Activated CD4-positive, alpha-beta T cell treated with anti-CD3 and anti-CD28 coated beads for 4 hours (primary cell): ENCODE measurements around the gene EDNRA.

ENCODE experiments used
- DNase-seq, 2 donors: peaks; one replicate each; pipeline ENCODE4 v3.0.0-alpha.2; 2020

The EDNRA gene

DNA sequence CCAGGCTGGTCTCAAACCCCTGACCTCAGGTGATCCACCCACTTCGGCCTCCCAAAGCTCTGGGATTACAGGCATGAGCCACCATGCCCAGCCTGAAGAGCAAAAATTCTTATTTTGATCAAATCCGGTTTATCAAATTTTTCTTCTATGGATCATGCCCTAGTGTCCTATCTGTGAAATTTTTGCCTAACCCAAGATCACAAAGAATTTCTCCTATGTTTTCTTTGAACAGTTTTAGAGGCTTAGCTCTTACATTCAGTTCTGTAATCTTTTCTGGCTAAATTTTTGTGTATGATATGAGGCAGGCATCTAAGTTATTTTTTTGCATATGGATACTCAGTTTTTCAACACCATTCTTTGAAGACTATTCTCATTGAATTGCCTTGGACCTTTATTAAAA lies 27.4 kb downstream of the EDNRA start:
- no peak for DNase-seq

DNA sequence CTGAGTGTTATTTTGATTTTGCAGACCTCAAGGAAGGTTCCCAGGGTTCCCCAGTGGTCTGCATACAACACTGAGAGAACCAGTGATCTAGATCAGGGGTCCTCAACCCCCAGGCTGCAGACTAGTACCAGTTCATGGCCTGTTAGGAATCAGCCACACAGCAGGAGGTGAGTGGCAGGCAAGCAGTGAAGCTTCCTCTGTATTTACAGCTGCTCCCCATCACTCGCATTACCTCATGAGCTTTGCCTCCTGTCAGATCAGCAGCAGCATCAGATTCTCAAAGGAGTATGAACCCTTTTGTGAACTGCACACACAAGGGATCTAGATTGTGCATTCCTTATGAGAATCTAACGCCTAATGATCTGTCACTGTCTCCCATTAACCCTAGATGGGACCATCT lies 28.5 kb downstream of the EDNRA start:
- DNase-seq: no peak

DNA sequence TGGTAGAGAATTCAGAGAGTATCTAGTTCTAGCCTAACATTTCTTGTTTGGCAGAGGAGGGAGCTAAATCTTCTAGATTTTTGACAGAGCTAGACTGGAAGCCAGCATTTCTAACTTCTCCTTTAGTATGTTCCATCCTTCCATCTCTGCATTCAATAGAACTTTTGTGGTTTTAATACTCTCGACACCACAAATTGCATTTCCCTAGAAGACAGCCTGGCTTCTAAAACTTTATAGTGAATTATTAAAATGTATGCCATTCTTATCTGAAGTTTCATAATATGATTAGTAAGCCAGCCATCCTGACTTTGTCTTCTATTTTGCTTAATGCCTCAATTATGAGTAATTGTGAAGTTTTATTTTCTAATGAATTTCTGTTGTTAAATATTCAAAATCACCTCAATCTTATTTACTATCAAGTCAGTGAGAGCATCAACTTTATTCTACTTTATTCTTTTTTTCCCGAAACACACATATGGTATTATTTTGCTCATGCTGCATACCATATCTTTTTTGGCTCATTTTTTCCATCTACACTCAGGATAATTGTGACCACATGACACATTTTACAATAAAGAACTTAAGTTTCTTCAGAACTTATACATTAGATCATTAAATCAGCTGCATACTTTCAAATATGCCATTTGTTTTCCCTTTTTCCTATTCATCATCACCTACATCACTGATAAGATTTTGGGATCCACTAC lies 30.2 kb downstream of the EDNRA start:
- DNase-seq: no peak

DNA sequence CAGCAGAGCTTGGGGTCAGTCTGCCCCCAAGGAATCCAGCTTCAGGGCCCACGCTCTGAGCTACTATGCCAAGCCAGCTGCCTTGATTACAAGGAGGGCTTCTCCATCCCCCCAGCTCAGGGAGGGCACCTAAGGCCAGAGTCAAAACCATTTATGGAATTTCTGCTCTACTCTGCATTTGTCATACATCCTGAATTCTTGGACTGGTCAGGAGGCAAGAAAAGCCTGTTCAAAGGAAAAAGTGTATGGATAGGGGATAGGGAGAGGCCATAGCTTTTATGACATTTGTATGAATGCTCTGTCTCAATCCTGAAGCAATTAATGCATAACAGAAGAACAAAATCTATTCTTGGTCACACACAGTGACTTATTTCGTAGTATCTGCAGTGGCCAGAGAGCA lies 32.2 kb downstream of the EDNRA start:
- no peak for DNase-seq

DNA sequence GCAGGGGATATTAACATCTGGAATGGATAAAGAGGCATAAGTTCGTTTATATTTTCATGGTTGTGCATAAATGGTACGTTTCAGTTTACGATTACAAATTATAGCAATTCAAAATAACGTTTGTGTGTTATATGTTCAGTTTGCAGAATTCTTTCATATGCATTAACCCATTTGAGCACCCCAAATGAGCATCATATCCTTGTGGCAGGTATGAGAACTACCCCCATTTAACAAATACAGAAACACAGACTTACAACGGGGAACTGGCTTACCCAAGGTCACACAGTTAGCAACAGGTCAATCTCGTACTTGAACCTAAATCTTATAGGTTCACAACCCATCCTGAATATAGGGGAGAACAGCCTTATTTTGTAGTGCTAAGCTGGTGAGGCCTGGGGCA lies 33.1 kb downstream of the EDNRA start:
- DNase-seq: no peak

DNA sequence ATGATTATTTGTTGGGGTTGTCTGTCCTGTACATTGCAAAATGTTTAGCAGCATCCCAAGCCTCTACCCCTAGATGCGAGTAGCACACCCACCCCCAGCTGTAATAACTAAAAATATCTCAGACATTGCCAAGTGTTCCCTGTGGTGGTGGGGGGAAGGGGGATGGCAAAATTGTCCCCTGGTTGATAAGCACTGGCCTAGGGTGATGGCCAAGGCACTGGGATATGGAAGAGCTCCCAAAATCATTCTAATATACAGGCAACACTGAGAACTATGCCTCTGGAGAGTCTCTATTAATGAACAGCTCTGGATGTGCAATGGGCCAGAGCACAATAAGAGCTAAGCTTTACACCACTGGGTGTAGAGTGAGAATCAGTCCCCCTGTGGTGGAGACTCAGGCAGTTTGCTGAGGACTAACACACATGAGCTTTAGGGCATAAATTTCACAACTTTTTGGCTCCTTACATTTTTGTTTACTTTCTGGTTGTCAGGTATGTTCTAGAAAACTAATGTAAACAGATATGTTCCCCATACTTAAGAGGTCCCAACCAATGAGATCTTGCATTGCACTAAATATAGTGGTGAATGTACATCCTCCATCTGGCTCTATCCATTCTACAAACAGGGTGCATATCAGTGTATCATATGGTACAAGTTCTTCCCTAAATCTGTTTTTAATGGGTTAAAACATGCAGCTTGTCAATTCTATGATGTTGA lies 34.5 kb downstream of the EDNRA start:
- no peak for DNase-seq

DNA sequence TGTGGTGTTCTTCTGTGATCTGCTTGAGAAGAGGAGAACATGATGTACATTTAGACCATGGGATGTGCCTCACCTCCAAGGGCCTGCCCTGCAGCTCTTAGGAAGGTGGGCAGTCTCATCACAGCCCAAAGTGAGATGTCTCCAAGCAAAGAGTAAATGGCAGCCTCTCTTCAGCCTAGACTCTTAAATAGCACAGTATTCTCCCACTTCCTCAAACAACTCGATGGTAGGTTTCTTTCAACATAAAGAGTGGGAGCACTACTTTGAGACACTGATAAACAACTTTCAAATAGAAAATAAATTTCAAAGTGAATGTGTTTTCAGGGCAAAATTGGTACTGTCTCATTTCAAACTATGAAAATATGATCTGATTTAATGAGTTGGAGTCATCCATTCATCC lies 35.2 kb downstream of the EDNRA start:
- DNase-seq: no peak

DNA sequence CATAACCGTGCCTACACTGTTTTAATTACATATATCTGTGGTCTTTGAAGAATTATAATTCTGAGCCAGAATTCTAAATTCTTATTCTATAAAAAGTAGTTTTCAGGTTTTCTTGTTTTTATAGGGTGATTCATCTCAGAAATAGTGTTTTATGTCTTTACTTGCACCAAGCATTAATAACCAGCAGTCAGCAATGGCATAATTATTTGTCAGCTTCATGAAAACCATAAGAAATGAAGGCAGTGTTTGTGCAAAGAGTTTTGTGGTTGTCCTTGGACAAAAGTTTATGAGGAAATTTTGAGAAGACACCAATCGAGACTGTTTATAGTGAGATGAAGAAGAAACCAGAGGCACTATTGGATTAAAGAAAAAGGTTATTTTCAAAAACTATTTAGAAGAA lies 37.2 kb downstream of the EDNRA start:
- DNase-seq: no peak

DNA sequence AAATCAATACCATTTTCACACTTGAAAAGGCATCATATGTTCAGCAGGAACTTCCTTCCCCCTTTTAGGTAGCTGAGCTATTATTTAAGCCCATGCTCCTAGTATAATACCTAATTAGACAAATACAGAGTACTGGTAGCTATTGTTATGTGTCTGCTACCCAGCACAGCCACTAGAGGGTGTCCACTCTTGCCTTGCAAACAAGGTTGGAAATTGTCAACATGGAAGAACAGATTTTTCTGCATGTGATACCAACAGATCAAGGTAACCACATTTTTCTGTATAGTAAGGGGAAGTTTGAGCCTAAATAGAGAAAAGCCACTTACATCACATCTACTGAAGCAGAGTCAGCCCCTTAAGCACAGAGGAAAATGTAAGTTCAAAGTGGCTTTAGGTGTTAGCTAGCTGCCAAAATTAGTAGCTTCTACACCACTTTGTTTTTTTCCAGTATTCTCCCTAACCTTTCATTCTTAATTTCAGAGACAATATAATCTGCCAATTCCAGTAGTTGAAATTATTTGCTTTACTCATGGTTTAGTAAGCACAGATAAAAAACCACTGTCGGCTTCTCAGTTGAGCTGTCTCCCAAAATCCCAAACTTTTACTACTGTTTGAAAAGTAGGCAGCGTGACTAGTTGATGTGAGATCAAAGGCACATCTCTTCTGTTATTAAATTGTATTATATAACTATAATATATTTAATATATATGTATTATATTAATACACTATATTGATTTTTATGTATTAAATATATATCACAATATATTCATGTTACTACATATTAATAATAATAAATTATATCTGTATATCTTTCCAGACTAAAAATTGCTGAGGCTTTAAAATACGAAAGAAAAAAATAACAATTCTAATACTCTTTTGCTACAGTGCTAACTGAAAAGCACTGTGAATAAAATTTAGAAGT lies 38.2 kb downstream of the EDNRA start:
- DNase-seq: peak in 1 of 2 donors; percentile 26

DNA sequence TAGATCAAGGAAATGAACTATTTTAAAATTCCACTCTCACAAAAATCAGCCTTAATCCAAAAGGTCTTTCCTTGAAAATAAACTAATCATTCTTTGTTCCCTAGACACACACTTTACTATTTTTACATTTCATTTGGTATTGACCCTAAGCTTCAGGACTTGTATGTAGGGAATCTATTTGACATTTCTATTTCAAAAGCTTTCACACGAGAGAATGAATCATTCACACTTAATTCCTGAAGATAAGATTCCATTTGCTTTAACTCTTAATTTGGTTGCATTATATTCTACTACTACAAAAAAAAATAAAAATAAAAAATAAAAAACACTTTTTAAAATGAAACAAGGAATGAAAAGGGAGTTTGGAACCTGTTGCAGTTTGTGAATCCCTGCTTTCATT lies 43.7 kb downstream of the EDNRA start:
- DNase-seq: no peak

DNA sequence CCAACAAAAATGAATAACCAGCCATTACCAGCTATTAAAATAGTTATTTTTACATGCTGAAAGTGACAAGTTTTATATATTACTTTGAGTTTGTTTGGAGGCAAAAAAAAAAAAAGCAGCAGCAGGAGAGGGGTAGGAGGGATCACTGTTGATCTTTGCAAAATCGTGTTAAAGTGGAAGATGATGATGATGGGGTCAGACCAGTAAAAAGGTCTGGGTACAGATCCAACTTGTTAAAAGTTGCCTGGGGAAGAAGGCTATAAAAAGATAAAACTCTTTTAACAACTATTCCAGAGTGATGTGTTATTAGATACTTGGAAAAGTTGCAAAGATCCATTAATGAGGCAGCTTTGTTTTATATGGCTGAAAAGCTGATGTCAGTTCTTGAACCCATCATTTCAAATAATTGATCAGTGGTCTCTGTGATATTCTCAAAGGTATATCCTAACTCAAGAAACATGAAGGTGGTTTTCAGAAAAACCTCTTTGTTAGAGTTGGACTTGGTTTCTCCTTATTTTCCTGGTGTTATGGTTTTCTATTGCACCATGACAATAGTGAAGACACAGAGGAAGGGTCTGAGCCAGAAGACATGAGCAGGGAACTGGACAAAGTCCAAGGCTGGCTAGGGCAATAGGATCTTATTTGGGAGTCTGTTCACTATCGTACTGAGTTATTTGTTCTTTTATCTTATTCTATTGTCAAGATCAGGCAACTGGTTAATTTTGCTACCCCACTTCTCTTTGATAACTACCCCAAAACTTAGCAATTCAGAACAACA lies 44.8 kb downstream of the EDNRA start:
- DNase-seq: no peak

DNA sequence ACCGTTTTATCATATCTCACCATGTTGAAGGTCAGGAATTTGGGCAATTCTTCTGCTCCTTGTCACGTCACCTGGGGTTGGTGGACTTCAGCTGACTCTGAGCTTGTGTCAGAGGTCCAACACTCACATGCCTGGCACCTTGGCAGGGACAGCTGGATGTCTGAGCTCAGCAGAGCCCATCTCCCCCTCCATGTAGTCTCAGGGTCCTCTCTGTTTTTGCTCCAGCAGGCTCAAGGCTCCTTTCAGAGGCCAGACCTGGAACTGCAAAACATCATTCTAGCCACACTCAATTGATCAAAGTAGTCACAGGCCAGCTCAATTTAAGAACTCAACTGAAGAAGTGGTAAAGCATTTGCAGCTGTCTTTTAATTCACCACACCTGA lies 45.4 kb downstream of the EDNRA start:
- DNase-seq: no peak

DNA sequence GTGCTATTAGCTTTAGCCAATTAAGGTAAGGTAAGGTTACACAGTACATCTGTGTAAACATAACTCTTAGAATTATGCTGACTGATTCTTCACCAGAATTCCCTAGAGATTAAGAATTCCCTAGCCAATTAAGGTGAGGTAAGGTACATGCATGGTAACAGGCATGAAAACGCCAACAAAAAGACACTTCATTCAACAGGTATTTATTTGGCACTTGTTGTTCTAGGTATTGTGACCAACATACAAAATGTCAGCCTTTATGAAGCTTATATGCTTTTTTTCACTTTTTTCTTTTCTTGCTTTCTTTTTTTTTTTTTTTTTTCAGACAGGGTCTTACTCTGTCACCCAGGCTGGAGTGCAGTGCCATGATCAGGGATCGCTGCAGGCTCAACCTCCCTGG lies 47.2 kb downstream of the EDNRA start:
- no peak for DNase-seq

DNA sequence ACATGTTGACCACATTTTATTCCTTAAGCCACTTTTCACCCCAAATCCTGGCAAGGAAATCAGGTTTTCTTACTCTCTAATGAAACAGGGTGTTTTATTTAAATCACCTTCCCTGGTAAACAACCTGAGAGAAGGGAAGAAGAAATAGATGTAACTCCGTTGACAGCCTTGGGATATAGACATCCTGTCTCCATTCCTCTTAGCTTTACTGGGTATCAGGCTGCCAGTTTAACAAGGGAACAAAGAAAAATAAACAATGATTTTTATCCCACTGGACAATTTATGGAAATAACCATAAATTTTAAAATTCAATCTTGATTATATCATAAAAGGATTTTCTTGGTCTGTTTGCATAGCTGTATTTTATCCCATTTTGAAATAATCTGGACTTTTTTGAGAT lies 49.2 kb downstream of the EDNRA start:
- no peak for DNase-seq

DNA sequence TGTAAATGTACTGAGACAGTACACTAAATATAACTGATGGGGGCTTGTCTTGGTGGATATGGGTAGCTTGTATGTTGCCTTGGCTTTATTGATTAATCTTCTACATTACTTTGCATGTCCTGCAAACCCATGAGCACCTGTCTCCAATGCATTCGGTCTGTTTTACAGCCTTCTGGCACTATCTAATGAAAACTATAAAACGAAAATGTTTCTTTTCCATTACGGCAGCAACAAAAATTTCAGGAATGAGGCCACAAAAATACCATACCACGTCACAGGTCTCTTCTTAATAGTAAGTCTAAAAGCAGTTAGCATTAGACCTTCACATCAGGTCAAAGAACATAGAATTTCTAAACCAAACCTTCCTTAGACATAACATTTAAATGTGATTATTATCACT lies 49.8 kb downstream of the EDNRA start:
- DNase-seq: no peak

DNA sequence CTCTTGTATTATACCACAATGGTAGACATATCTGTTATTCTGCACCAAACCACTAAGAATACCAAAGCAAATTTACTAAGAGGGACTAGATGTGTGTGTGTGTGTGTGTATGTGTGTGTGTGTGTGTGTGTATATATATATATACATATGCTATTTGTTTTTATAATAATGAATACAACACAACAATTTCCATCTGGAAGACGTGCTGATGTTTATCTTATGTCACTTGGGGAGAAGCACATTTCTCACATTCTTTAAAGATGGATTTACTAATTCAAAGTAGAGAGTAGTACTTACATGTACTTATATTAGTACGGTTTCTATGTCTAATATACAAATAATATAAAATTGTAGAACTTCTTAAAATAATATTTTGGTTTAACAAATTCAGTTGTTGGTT lies 52.0 kb downstream of the EDNRA start:
- no peak for DNase-seq

DNA sequence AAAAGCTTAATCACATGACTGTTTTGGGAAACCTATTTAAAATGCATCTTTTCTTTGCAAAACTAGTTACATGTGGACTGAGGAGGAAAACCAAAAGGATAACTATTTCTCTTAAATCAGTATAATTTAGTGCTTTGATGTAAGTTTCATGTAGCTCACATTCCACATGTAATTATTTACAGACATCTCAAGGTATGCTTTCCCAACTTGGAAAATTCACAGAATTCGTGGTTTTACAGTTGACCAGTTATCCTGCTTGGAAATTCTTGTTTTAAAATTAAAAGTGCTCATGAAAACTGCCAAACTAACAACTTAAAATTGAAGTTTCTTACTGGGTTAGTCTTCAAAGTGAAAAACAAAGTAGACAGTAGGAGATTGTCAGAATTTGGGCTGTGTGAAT lies 52.4 kb downstream of the EDNRA start:
- no peak for DNase-seq

DNA sequence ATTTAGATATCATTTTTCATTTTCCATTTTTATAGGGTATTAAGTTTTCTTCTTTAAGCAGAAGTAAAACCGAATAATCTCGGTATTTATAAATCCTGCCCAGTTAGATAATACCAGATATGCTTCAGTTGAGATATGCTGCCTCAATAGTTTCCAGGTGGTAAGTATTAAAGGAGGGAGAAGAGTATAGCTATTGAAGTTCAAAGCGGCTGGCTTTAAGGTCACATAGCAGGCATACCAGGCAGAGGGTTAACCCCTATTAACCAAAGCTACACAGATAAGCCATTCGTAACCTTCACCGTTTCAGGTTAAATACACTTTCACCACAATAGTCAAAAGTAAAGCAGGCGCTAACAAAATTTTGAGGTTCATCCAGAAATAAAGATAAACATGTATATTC lies 54.2 kb downstream of the EDNRA start:
- no peak for DNase-seq

DNA sequence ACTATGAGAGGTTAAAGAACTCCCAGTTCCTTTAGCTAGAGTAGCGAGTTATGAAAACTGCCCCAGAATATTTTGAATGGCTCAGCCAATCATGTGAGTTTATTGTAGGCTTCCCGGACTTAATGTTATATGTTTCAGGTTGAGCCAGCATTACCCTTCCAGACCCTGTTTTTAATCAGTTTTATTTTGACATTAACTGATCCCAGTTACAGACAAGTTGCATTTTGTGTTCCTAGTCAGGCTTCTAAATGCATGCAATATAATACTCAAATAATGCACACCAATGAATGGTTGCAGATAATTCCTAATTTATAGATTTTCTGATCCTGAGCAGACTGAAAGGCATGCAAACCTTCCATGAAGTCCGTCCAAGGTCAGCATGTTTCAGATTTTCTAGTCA lies 57.8 kb downstream of the EDNRA start:
- no peak for DNase-seq

DNA sequence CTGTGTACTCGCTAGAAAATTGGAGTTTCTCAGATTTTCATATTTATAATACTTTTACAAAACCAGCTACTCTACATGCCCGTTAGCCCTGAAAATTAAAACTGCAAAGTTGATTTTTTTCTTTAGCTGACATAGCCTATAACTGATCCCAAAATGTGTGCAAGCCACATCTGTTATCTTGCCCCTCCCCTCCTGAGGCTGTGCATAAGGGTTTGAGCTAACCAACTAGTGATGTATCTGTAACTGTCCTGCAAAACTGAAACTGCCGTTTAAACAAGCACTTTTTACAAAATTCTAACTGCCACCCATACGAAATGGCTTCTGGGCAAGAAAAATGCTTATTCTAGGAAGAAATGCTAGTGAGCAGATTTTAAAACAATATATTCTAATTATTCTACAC lies 59.1 kb downstream of the EDNRA start:
- DNase-seq: no peak

DNA sequence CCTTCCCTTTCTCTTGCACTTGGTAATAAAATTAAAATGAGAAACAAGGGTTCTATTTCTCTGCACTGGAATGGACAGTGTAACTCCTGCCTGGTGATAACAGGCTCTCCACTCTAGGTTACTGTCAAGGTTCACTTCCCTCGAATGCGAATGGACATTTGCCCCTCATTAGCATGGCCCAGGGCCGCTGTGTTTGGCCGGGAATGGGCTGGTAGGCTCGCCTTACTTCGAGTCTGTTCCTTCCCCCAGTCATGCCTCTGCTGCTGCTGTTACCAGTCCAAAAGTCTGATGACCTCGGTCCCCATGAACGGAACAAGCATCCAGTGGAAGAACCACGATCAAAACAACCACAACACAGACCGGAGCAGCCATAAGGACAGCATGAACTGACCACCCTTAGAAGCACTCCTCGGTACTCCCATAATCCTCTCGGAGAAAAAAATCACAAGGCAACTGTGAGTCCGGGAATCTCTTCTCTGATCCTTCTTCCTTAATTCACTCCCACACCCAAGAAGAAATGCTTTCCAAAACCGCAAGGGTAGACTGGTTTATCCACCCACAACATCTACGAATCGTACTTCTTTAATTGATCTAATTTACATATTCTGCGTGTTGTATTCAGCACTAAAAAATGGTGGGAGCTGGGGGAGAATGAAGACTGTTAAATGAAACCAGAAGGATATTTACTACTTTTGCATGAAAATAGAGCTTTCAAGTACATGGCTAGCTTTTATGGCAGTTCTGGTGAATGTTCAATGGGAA lies 61.5 kb downstream of the EDNRA start:
- DNase-seq: no peak

DNA sequence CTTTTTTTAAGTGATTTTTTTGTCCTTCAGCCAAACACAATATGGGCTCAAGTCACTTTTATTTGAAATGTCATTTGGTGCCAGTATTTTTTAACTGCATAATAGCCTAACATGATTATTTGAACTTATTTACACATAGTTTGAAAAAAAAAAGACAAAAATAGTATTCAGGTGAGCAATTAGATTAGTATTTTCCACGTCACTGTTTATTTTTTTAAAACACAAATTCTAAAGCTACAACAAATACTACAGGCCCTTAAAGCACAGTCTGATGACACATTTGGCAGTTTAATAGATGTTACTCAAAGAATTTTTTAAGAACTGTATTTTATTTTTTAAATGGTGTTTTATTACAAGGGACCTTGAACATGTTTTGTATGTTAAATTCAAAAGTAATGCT lies 62.1 kb downstream of the EDNRA start:
- DNase-seq: no peak
